A673 (cell line): ENCODE results near the gene TBC1D16. TPM values are rescaled to one million over a fixed set of nuclear protein-coding genes. Genes with fewer than 3 reads are reported as not detected.
"Not testable (repeated sequence)": the region's sequence is repeated elsewhere in the genome, so short reads cannot be mapped to it uniquely, and the experiment has no call there.

Experiments
- BruUV-seq: library from RNA; stranded (reverse); fragments of 400-500 nt; replicated peaks from 2 replicates; lab custom pipeline; 2021; lab: Mats Ljungman, UMichigan
- CTCF ChIA-PET: fragments of 300-600 bp; sonication (Branson Sonifier 250); formaldehyde crosslinking; loops from one replicate; lab custom pipeline; 2022; ENCODE audit warnings: antibody characterized with exemption; lab: Charles Lee
- POLR2A ChIA-PET: fragments of 300-600 bp; sonication (Branson Sonifier 250); formaldehyde crosslinking; loops from one replicate; lab custom pipeline; 2022; ENCODE audit warnings: antibody characterized with exemption; ENCODE audit not compliant: low non-redundant PET; lab: Charles Lee
- DNase-seq: peaks from one replicate; pipeline ENCODE4 v3.0.0-alpha.2; 2015; ENCODE audit warnings: low spot score
- H3K27ac ChIP-seq: fragments of 200-600 bp; sonication (generic); 2 replicates; pipeline ENCODE4 v1.5.1; 2016; ENCODE audit warnings: mixed run types, low read depth, mild to moderate bottlenecking, mixed read lengths, antibody characterized with exemption, low read length; ENCODE audit not compliant: poor library complexity, severe bottlenecking
- H3K27me3 ChIP-seq: fragments of 200-600 bp; sonication (generic); replicated peaks from 2 replicates; pipeline ENCODE4 v1.6.1; 2017; ENCODE audit warnings: mixed run types, low read depth, mild to moderate bottlenecking, mixed read lengths, antibody characterized with exemption, low read length; ENCODE audit not compliant: insufficient read depth, poor library complexity
- H3K36me3 ChIP-seq: fragments of 200-600 bp; sonication (generic); 2 replicates; pipeline ENCODE4 v1.6.1; 2016; ENCODE audit warnings: mixed run types, mild to moderate bottlenecking, mixed read lengths, antibody characterized with exemption, low read length; ENCODE audit not compliant: insufficient read depth, poor library complexity, severe bottlenecking
- H3K4me1 ChIP-seq: fragments of 200-600 bp; sonication (generic); 2 replicates; pipeline ENCODE4 v1.6.1; 2017; ENCODE audit warnings: mixed run types, mild to moderate bottlenecking, mixed read lengths, antibody characterized with exemption, low read length; ENCODE audit not compliant: insufficient read depth, poor library complexity, severe bottlenecking
- H3K4me3 ChIP-seq: fragments of 200-600 bp; sonication (generic); 2 replicates; pipeline ENCODE4 v1.5.1; 2016; ENCODE audit warnings: low read depth, mixed run types, mild to moderate bottlenecking, mixed read lengths, low read length; ENCODE audit not compliant: poor library complexity, severe bottlenecking
- H3K9me3 ChIP-seq: fragments of 200-600 bp; sonication (generic); 2 replicates; pipeline ENCODE4 v1.6.1; 2016; ENCODE audit warnings: mixed run types, low read depth, mild to moderate bottlenecking, mixed read lengths, antibody characterized with exemption, low read length; ENCODE audit not compliant: poor library complexity, severe bottlenecking
- CTCF ChIP-seq: fragments of 300-800, 200-600 bp; sonication (generic); conservative IDR thresholded peaks from 2 replicates; pipeline ENCODE4 v1.5.1; 2017; ENCODE audit warnings: low read depth, mild to moderate bottlenecking, antibody characterized with exemption, low read length, moderate library complexity, mixed read lengths
- EZH2 ChIP-seq: fragments of 200-600 bp; sonication (generic); IDR thresholded peaks from 2 replicates; pipeline ENCODE4 v1.6.1; 2017; ENCODE audit warnings: borderline replicate concordance, low read depth, mild to moderate bottlenecking, mixed read lengths, antibody characterized with exemption, low read length; ENCODE audit not compliant: poor library complexity, severe bottlenecking
- intact Hi-C: fragments of 100-400 bp; cut with micrococcal nuclease; formaldehyde crosslinking; loops from one replicate; pipeline ENCODE4 v1.10.0; 2022; ENCODE audit not compliant: unreplicated experiment
- total RNA-seq: library from RNA; stranded (reverse); gene quantifications from 2 replicates; pipeline ENCODE4 v1.2.3, GENCODE V29; 2021

The TBC1D16 gene
- total RNA-seq, 1 experiment from 2014 or later = 49.1 TPM

GRCh38 chr17:79901131-79901530 lies 134.5 kb downstream of the TBC1D16 start:
- Histone ChIP-seq H3K9me3 (no peaks in the 10 kb centered on the region), H3K4me1 (no peaks in the 10 kb centered on the region), H3K4me3 (no peak overlapping the region), H3K27me3 (peaks cover 5% of the 10 kb centered on the region), H3K27ac (no peak overlapping the region), H3K36me3 (no peaks in the 10 kb centered on the region)
- DNase-seq = no peak
- ChIA-PET CTCF (no interaction called here), POLR2A (interaction anchor here (0.6 kb wide), 1 partner anchor 64 kb away, joined by 4 read pairs; no protein-coding TSS in a partner anchor)
- TF ChIP-seq EZH2 = no peak
- intact Hi-C loops = no loop called here
- no TSS peak for BruUV-seq

GRCh38 chr17:79899584-79899983 lies 136.1 kb downstream of the TBC1D16 start:
- Histone ChIP-seq H3K27ac (no peak overlapping the region), H3K36me3 (no peaks in the 10 kb centered on the region), H3K9me3 (no peaks in the 10 kb centered on the region), H3K27me3 (peaks cover 5% of the 10 kb centered on the region), H3K4me3 (no peak overlapping the region), H3K4me1 (no peaks in the 10 kb centered on the region)
- BruUV-seq = no TSS peak
- intact Hi-C loops = no loop called here
- no peak for TF ChIP-seq EZH2
- no peak for TF ChIP-seq CTCF
- DNase-seq = no peak
- ChIA-PET POLR2A (no interaction called here), CTCF (no interaction called here)

GRCh38 chr17:79897243-79898063 lies 138.2 kb downstream of the TBC1D16 start:
- H3K27me3 ChIP-seq = peaks cover 5% of the 10 kb centered on the region
- intact Hi-C loops = no loop called here
- ChIA-PET POLR2A (no interaction called here), CTCF (no interaction called here)
- TF ChIP-seq CTCF = no peak
- TF ChIP-seq EZH2 = no peak
- no peaks in the 10 kb centered on the region for H3K9me3 ChIP-seq
- no peak overlapping the region for H3K27ac ChIP-seq
- H3K4me1 ChIP-seq = no peaks in the 10 kb centered on the region
- H3K36me3 ChIP-seq = no peaks in the 10 kb centered on the region
- no peak overlapping the region for H3K4me3 ChIP-seq
- no TSS peak for BruUV-seq
- DNase-seq = no peak

- POLR2A ChIA-PET, intact Hi-C loops, DNase-seq, H3K36me3 ChIP-seq, H3K9me3 ChIP-seq, BruUV-seq, H3K27ac ChIP-seq, H3K27me3 ChIP-seq, H3K4me1 ChIP-seq, CTCF ChIA-PET, H3K4me3 ChIP-seq: not testable (repeated sequence)
Observed at GRCh38 chr17:79893457-79893856, 142.2 kb downstream of the TBC1D16 start.
